ENCODE data around the gene ZNF655. TPM values are rescaled to one million over a fixed set of nuclear protein-coding genes. Genes with fewer than 3 reads are reported as not detected.

The ZNF655 gene
- total RNA-seq, 1 experiment from 2014 or later, result 40.4 TPM

- H3K27ac Mint-ChIP-seq, result no peak overlapping the region
- ATAC-seq (no peak), DNase-seq (ENCODE audit: low spot score) (no peak)
- H3K27me3 Mint-ChIP-seq (ENCODE audit: low read depth), result no peaks in the 10 kb centered on the region
- no peaks in the 10 kb centered on the region for H3K9me3 Mint-ChIP-seq
- POLR2A ChIA-PET, result no interaction called here
- CTCF ChIA-PET, result no interaction called here
- TF ChIP-seq TEAD4 (CRISPR knock-in tag; IDR thresholded peaks at IDR 0.05), result no peak
- TF ChIP-seq NFATC4 (CRISPR knock-in tag; IDR thresholded peaks at IDR 0.05), result no peak
- TF ChIP-seq ERG (CRISPR knock-in tag; IDR thresholded peaks at IDR 0.05), result no peak
- TF ChIP-seq FOXK1 (CRISPR knock-in tag; IDR thresholded peaks at IDR 0.05), result no peak
- TF ChIP-seq JAZF1 (CRISPR knock-in tag; IDR thresholded peaks at IDR 0.05), result no peak
- no peak for TF ChIP-seq JUN (CRISPR knock-in tag; IDR thresholded peaks at IDR 0.05)
- no peak for TF ChIP-seq CREM (CRISPR knock-in tag; IDR thresholded peaks at IDR 0.05)
- no peak for TF ChIP-seq E2F4 (CRISPR knock-in tag; IDR thresholded peaks at IDR 0.05; ENCODE audit: borderline replicate concordance, low read depth)
- TF ChIP-seq NR2C2 (CRISPR knock-in tag; IDR thresholded peaks at IDR 0.05), result no peak
- no peak for TF ChIP-seq AR (CRISPR knock-in tag; IDR thresholded peaks at IDR 0.05)
- TF ChIP-seq ETV6 (CRISPR knock-in tag; IDR thresholded peaks at IDR 0.05), result no peak
- no peak for TF ChIP-seq ZNF219 (CRISPR knock-in tag; IDR thresholded peaks at IDR 0.05; ENCODE audit: borderline replicate concordance)
- TF ChIP-seq EMX1 (CRISPR knock-in tag; IDR thresholded peaks at IDR 0.05), result no peak
- TF ChIP-seq ZNF396 (CRISPR knock-in tag; IDR thresholded peaks at IDR 0.05; ENCODE audit: borderline replicate concordance), result no peak
- TF ChIP-seq KAT7 (CRISPR knock-in tag; IDR thresholded peaks at IDR 0.05; ENCODE audit: borderline replicate concordance), result no peak
- no peak for TF ChIP-seq CBFB (CRISPR knock-in tag; IDR thresholded peaks at IDR 0.05; ENCODE audit: low read depth)
- TF ChIP-seq SMAD3 (CRISPR knock-in tag; IDR thresholded peaks at IDR 0.05; ENCODE audit: borderline replicate concordance), result no peak
- TF ChIP-seq TP53 (CRISPR knock-in tag; IDR thresholded peaks at IDR 0.05), result no peak
- H3K36me3 Mint-ChIP-seq, result peaks cover 72% of the 10 kb centered on the region
- peaks cover 11% of the 10 kb centered on the region for H3K4me1 Mint-ChIP-seq
- no peak overlapping the region for H3K4me3 Mint-ChIP-seq
Measured at GRCh38 chr7:99621271-99621670, 62.8 kb downstream of the ZNF655 start.

- H3K4me1 Mint-ChIP-seq, result peaks cover 6% of the 10 kb centered on the region
- no peak overlapping the region for H3K4me3 Mint-ChIP-seq
- no peak overlapping the region for H3K27ac Mint-ChIP-seq
- H3K9me3 Mint-ChIP-seq, result no peaks in the 10 kb centered on the region
- H3K27me3 Mint-ChIP-seq (ENCODE audit: low read depth), result no peaks in the 10 kb centered on the region
- TF ChIP-seq RORB (CRISPR knock-in tag; IDR thresholded peaks at IDR 0.05), result no peak
- no peak for TF ChIP-seq MAX (CRISPR knock-in tag; IDR thresholded peaks at IDR 0.05)
- TF ChIP-seq E2F5 (CRISPR knock-in tag; IDR thresholded peaks at IDR 0.05), result no peak
- TF ChIP-seq E2F1 (CRISPR knock-in tag; IDR thresholded peaks at IDR 0.05), result no peak
- TF ChIP-seq ZNF263 (CRISPR knock-in tag; IDR thresholded peaks at IDR 0.05; ENCODE audit: low read depth), result no peak
- CTCF ChIA-PET, result no interaction called here
- POLR2A ChIA-PET, result no interaction called here
- peaks cover 82% of the 10 kb centered on the region for H3K36me3 Mint-ChIP-seq
- ATAC-seq (no peak), DNase-seq (ENCODE audit: low spot score) (no peak)
Measured at GRCh38 chr7:99622596-99622995, 64.2 kb downstream of the ZNF655 start.

Data from WTC11 (cell line).